ENCODE results near the gene OSBPL2. TPM values are rescaled to one million over a fixed set of nuclear protein-coding genes. Genes with fewer than 3 reads are reported as not detected.

OSBPL2 gene
- total RNA-seq, 1 experiment from 2014 or later: 41.4 TPM

DNA sequence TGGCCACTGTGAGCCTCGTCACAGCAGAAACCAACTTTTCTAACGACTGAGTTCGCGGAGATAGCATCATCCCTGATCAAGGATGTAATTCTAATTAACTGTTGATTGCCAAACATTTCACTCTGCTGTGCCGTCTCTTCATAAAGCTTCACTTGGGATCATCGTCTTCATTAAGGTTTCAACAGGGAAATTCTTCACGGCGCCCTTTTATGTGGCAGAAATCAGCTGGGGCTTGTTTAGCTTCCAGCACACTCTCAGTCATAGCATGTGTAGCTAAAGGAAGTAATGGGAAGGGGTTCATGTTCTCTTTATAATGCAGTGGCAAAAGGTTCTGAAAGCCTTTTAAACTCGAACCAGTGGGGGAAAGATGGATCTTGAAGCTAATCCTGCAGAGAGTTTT is 55.6 kb downstream of the OSBPL2 start:
- Histone ChIP-seq H3K4me1 (ENCODE audit: control insufficient read depth, insufficient read depth, low read length) (no peaks in the 10 kb centered on the region), H3K9me3 (ENCODE audit: control insufficient read depth, insufficient read depth, low read depth, low read length) (no peaks in the 10 kb centered on the region), H3K27ac (ENCODE audit: low read length) (no peak overlapping the region), H3K4me3 (ENCODE audit: low read depth in 2 of 2, low read length in 2 of 2) (no peak overlapping the region), H3K36me3 (ENCODE audit: control insufficient read depth, insufficient read depth, low read length) (peaks cover 3% of the 10 kb centered on the region; the same call in 1 of the 2 replicates), H3K27me3 (ENCODE audit: control insufficient read depth, insufficient read depth, low read length) (no peaks in the 10 kb centered on the region)
- POLR2A ChIA-PET: no interaction called here
- ATAC-seq: no peak
- TF ChIP-seq TCF7L2 (IDR thresholded peaks at IDR 0.05; ENCODE audit: low read depth, low read length): no peak
- no peak for TF ChIP-seq POLR2AphosphoS5 (IDR thresholded peaks at IDR 0.05; ENCODE audit: low read depth, low read length)
- no peak for TF ChIP-seq SIN3A (IDR thresholded peaks at IDR 0.05; ENCODE audit: borderline replicate concordance, insufficient read depth, low read depth, low read length)
- TF ChIP-seq, protein P1, sequence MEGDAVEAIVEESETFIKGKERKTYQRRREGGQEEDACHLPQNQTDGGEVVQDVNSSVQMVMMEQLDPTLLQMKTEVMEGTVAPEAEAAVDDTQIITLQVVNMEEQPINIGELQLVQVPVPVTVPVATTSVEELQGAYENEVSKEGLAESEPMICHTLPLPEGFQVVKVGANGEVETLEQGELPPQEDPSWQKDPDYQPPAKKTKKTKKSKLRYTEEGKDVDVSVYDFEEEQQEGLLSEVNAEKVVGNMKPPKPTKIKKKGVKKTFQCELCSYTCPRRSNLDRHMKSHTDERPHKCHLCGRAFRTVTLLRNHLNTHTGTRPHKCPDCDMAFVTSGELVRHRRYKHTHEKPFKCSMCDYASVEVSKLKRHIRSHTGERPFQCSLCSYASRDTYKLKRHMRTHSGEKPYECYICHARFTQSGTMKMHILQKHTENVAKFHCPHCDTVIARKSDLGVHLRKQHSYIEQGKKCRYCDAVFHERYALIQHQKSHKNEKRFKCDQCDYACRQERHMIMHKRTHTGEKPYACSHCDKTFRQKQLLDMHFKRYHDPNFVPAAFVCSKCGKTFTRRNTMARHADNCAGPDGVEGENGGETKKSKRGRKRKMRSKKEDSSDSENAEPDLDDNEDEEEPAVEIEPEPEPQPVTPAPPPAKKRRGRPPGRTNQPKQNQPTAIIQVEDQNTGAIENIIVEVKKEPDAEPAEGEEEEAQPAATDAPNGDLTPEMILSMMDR (IDR thresholded peaks at IDR 0.05): no peak
- TF ChIP-seq, protein P2, sequence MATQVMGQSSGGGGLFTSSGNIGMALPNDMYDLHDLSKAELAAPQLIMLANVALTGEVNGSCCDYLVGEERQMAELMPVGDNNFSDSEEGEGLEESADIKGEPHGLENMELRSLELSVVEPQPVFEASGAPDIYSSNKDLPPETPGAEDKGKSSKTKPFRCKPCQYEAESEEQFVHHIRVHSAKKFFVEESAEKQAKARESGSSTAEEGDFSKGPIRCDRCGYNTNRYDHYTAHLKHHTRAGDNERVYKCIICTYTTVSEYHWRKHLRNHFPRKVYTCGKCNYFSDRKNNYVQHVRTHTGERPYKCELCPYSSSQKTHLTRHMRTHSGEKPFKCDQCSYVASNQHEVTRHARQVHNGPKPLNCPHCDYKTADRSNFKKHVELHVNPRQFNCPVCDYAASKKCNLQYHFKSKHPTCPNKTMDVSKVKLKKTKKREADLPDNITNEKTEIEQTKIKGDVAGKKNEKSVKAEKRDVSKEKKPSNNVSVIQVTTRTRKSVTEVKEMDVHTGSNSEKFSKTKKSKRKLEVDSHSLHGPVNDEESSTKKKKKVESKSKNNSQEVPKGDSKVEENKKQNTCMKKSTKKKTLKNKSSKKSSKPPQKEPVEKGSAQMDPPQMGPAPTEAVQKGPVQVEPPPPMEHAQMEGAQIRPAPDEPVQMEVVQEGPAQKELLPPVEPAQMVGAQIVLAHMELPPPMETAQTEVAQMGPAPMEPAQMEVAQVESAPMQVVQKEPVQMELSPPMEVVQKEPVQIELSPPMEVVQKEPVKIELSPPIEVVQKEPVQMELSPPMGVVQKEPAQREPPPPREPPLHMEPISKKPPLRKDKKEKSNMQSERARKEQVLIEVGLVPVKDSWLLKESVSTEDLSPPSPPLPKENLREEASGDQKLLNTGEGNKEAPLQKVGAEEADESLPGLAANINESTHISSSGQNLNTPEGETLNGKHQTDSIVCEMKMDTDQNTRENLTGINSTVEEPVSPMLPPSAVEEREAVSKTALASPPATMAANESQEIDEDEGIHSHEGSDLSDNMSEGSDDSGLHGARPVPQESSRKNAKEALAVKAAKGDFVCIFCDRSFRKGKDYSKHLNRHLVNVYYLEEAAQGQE (IDR thresholded peaks at IDR 0.05; ENCODE audit: insufficient read depth in 1 of 2, low read depth in 2 of 2, low read length in 1 of 2): no peak
- in situ Hi-C loops (cut with HindIII; ENCODE audit: low pct_unique_long_range_greater_than_20kb, low sequenced_read_pairs): no loop called here
- CTCF ChIA-PET: interaction anchor here (0.6 kb wide), 1 partner anchor 8 kb away, joined by 3 read pairs; no protein-coding TSS in a partner anchor
- no peak for DNase-seq (ENCODE audit: low read depth, low spot score)
- no TSS peak for BruUV-seq (replicated peaks)
- intact Hi-C loops (cut with micrococcal nuclease; ENCODE audit: unreplicated experiment): no loop called here

DNA sequence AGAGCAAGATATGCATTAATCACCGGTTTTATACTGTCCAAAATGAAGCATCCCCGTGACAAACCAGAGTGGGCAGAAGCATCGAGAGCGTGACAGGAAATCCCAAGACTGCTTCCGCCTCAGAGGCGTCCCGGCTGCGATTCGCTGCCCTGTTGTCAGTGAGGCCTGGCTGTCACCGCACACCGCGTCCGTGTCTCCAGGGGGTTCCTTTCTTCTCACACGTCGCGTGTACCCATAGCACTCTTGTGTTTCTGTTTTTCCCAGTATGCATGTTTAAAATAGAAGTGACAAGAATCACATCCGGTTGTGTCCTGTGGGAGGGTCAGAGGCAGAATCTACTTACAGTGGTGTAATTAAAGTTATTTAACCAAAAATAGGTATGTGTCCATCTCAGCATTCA is 56.2 kb downstream of the OSBPL2 start:
- Histone ChIP-seq H3K4me3 (ENCODE audit: low read depth in 2 of 2, low read length in 2 of 2) (no peak overlapping the region), H3K4me1 (ENCODE audit: control insufficient read depth, insufficient read depth, low read length) (no peaks in the 10 kb centered on the region), H3K9me3 (ENCODE audit: control insufficient read depth, insufficient read depth, low read depth, low read length) (no peaks in the 10 kb centered on the region), H3K36me3 (ENCODE audit: control insufficient read depth, insufficient read depth, low read length) (peaks cover 3% of the 10 kb centered on the region; the same call in 1 of the 2 replicates), H3K27ac (ENCODE audit: low read length) (no peak overlapping the region), H3K27me3 (ENCODE audit: control insufficient read depth, insufficient read depth, low read length) (no peaks in the 10 kb centered on the region)
- POLR2A ChIA-PET: no interaction called here
- ATAC-seq: no peak
- in situ Hi-C loops (cut with HindIII; ENCODE audit: low pct_unique_long_range_greater_than_20kb, low sequenced_read_pairs) (no loop called here), intact Hi-C loops (cut with micrococcal nuclease; ENCODE audit: unreplicated experiment) (no loop called here)
- CTCF ChIA-PET: interaction anchor here (0.6 kb wide), 1 partner anchor 8 kb away, joined by 3 read pairs; no protein-coding TSS in a partner anchor
- no peak for TF ChIP-seq TCF7L2 (IDR thresholded peaks at IDR 0.05; ENCODE audit: low read depth, low read length)
- TF ChIP-seq, protein P1 (IDR thresholded peaks at IDR 0.05): no peak
- TSS peak; percentile 89 for BruUV-seq (replicated peaks)
- DNase-seq (ENCODE audit: low read depth, low spot score): no peak
